ENCODE measurements around the gene WFDC12.

GRCh38 chr20:45153752-45154151 lies 29.5 kb upstream of the WFDC12 start:
- TF ChIP-seq POLR2A (IDR thresholded peaks at IDR 0.05; ENCODE audit: extremely low read depth, insufficient read length), result no peak
- TF ChIP-seq CTCF (IDR thresholded peaks at IDR 0.05; ENCODE audit: low read depth, low read length), result no peak
- TF ChIP-seq MAX (IDR thresholded peaks at IDR 0.05; ENCODE audit: low read depth, low read length), result peak; percentile 51; the same call in 1 of the 2 replicates
